ENCODE measurements around the gene ERG28.

- TF ChIP-seq CTCF (conservative IDR thresholded peaks at IDR 0.05) (no peak), EZH2 (IDR thresholded peaks at IDR 0.05; ENCODE audit: low read depth) (no peak)
Observed at GRCh38 chr14:75699331-75699730, 38.7 kb upstream of the ERG28 start.
